DMS79 treated with DMSO at 0.1 percent for 48 hours (cell line): ENCODE measurements around the gene XPO5.

Experiments used
- DNase-seq: peaks from one replicate; lab custom pipeline; 2025; lab: John Stamatoyannopoulos, UW

The XPO5 gene

GRCh38 chr6:43497689-43498088 lies 78.1 kb downstream of the XPO5 start:
- DNase-seq = no peak

- no peak for DNase-seq
Measured at GRCh38 chr6:43497129-43497396, 78.8 kb downstream of the XPO5 start.

GRCh38 chr6:43496370-43497128 lies 79.3 kb downstream of the XPO5 start:
- DNase-seq = no peak

- DNase-seq = no peak
Measured at GRCh38 chr6:43495409-43495941, 80.4 kb downstream of the XPO5 start.

GRCh38 chr6:43494766-43495165 lies 81.1 kb downstream of the XPO5 start:
- no peak for DNase-seq

- no peak for DNase-seq
Measured at GRCh38 chr6:43494321-43494720, 81.5 kb downstream of the XPO5 start.

GRCh38 chr6:43493833-43494232 lies 82.0 kb downstream of the XPO5 start:
- no peak for DNase-seq

- DNase-seq = no peak
Measured at GRCh38 chr6:43493230-43493629, 82.6 kb downstream of the XPO5 start.

GRCh38 chr6:43492673-43493072 lies 83.2 kb downstream of the XPO5 start:
- no peak for DNase-seq

- DNase-seq = peak; percentile 79
Measured at GRCh38 chr6:43491750-43492661, 83.8 kb downstream of the XPO5 start.

- DNase-seq = no peak
Measured at GRCh38 chr6:43490523-43490939, 85.3 kb downstream of the XPO5 start.

- no peak for DNase-seq
Measured at GRCh38 chr6:43489277-43490072, 86.4 kb downstream of the XPO5 start.

GRCh38 chr6:43488667-43489276 lies 87.1 kb downstream of the XPO5 start:
- DNase-seq = no peak

- no peak for DNase-seq
Measured at GRCh38 chr6:43481591-43482236, 94.1 kb downstream of the XPO5 start.

- DNase-seq = no peak
Measured at GRCh38 chr6:43481075-43481474, 94.8 kb downstream of the XPO5 start.

- DNase-seq = no peak
Measured at GRCh38 chr6:43478008-43478372, 97.8 kb downstream of the XPO5 start.

- peak; percentile 92 for DNase-seq
Measured at GRCh38 chr6:43477235-43478007, 98.4 kb downstream of the XPO5 start, which contains the start of gene TJAP1. TSS of gene TJAP1 (plus strand) at chr6:43477570. CDS start at chr6:43499002, 21,432 bp downstream.

GRCh38 chr6:43476746-43477145 lies 99.1 kb downstream of the XPO5 start:
- DNase-seq = no peak

- no peak for DNase-seq
Measured at GRCh38 chr6:43475516-43475915, 100.3 kb downstream of the XPO5 start.

- no peak for DNase-seq
Measured at GRCh38 chr6:43472515-43472914, 103.3 kb downstream of the XPO5 start.
